GM12875 (cell line): ENCODE measurements around the gene SLAIN2.

Experiments used
- H3K4me3 ChIP-seq: one replicate; pipeline ENCODE4 v1.5.1; 2011; ENCODE audit warnings: low read depth, low read length, control low read depth
- TF ChIP-seq, protein P1 (sequence below): IDR thresholded peaks from 2 replicates; pipeline ENCODE4 v1.5.1; 2011; ENCODE audit warnings: low read depth, mild to moderate bottlenecking, control low read depth, inconsistent platforms, low read length, moderate library complexity, borderline replicate concordance; ENCODE audit not compliant: insufficient read depth

Gene SLAIN2

DNA sequence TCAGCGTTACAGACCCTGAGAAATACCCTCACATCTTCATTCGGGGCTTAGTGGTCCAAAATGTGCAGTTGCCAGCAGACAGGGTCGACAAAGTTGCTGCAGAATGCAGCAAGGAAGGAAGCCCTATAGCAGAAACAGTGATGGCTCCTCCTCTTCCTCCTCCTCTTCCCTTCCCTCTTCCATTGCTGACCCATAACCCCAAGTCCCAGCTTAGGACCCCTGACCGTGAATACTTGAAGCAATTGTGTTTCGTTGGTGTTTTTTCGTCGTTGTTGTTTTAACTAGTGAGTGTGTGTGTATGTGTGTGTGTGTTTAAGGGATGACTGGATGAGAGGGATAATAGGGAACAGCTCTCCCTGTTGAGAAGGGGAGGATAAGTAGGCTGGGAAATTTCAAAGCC lies 69.5 kb downstream of the SLAIN2 start:
- TF ChIP-seq, protein P1, sequence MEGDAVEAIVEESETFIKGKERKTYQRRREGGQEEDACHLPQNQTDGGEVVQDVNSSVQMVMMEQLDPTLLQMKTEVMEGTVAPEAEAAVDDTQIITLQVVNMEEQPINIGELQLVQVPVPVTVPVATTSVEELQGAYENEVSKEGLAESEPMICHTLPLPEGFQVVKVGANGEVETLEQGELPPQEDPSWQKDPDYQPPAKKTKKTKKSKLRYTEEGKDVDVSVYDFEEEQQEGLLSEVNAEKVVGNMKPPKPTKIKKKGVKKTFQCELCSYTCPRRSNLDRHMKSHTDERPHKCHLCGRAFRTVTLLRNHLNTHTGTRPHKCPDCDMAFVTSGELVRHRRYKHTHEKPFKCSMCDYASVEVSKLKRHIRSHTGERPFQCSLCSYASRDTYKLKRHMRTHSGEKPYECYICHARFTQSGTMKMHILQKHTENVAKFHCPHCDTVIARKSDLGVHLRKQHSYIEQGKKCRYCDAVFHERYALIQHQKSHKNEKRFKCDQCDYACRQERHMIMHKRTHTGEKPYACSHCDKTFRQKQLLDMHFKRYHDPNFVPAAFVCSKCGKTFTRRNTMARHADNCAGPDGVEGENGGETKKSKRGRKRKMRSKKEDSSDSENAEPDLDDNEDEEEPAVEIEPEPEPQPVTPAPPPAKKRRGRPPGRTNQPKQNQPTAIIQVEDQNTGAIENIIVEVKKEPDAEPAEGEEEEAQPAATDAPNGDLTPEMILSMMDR, result no peak
- H3K4me3 ChIP-seq, result no peak overlapping the region

DNA sequence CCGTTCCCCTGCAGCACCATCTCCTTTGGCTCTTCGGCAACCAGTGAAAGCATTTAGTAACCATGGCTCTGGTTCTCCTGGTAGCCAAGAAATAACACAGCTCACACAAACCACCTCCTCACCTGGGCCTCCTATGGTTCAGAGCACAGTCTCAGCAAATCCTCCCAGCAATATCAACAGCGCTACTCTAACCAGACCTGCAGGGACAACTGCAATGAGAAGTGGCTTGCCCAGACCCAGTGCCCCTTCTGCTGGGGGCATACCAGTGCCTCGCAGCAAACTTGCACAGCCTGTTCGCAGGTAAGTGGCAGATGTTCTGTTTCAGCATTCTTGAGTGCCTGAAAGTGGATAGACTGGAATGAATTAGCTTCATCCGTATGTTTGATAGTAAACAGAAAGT lies 78.8 kb downstream of the SLAIN2 start:
- H3K4me3 ChIP-seq, result no peak overlapping the region
- TF ChIP-seq, protein P1, result no peak

DNA sequence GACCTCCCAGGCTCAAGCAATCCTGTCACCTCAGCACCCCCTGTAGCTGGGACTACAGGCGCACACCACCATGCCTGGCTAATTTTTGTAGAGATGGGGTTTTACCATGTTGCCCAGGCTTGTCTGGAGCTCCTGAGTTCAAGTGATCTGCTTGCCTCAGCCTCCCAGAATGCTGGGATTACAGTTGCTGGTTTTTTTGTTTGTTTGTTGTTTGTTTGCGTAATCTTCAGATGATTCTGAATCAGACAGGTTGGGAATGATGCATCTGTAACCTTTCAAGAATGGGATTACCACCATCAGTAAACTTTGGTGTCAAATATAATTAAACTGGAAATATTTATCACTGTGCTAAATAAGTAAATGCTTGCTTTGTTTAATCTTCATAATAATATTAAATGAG lies 79.8 kb downstream of the SLAIN2 start:
- TF ChIP-seq, protein P1, result no peak
- H3K4me3 ChIP-seq, result no peak overlapping the region

DNA sequence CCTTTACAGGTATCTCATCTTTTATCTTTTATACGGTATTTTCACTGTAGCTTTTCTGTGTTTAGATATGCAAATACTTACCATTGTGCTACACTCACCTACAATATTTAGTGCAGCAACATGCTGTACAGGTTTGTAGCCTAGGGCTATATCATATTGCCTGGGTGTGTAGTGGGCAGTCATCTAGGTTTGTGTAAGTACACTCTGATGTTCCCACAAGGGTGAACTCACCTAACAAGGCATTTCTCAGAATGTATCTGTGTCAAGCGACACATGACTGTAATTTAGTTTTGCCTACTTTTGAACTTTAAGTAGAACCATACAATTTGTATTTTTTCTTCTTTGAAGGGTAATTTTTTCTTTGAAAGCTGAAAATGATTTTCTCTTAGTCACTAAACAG lies 87.6 kb downstream of the SLAIN2 start:
- TF ChIP-seq, protein P1, result no peak
- no peak overlapping the region for H3K4me3 ChIP-seq

DNA sequence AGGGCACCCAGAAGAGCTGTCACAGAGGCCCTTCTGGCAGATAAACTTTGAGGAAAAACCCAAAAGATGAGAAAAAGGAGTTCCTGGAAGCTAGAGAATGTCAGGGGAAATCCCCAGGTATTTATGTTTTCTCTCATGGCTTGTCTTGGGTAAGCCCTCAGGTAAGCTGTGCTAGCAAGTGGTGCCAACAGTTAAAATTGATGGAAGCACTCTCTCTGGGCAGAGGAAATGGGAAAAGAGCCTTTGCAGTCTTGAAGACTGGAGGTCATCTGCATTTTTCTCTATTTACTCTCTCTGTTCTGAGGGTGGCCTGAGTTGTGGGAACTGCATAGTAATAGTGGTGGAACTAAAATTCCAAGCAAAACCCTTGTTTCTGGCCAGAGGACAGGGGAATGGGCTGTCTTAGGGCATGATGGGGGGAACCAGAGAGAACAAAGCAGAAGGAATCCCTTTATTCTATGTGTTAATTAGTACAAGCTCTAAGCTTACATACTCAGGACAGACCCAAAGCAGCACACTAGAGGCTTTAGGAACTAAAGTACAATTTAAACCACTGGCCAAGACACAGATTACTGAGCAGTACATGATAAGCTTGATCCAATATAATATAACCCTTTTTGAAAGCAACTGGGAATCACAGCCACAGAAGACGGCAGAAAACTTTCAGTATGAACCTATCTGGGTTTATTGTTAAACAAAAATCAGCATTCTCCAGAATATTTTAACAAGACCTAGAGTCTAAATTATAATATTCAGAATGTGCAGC lies 88.6 kb downstream of the SLAIN2 start:
- TF ChIP-seq, protein P1, result no peak
- H3K4me3 ChIP-seq, result no peak overlapping the region

DNA sequence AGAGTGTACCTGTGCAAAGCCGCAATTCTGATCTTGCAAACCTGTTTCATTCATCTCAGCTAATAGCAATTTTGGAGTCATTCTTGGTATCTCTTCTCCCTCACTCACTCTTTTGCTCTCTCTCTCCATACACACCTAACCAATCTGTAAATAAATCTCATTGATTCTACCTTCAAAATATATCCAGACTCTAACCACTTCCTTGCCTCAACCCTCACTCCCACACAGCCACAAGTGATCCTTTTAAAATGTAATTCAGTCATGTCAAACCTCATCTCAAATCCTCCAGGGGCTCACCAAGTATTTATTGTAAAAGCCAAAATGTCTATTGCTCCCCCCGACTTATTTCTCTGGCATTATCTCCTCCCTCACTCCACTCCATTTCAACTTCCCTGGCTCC lies 90.1 kb downstream of the SLAIN2 start:
- no peak overlapping the region for H3K4me3 ChIP-seq
- TF ChIP-seq, protein P1, result no peak

DNA sequence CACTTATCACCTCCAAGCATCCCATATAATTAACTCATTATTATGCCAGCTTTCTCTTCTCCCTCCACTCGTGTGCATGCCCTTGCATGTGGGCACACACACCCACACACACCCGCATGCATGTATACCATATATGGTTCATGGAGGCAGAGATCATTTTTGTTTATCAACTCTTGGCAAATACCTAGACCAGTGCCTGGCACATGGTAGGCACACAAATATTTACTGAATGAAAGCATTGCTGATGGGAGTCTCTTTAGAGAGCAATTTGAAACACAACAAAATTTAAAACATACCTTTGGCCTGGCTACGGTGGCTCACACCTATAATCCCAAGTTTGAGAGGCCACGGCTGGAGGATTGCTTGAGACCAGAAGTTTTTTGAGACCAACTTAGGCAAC lies 90.7 kb downstream of the SLAIN2 start:
- TF ChIP-seq, protein P1, result no peak
- H3K4me3 ChIP-seq, result no peak overlapping the region
